GM21723 (cell line): ENCODE measurements around the gene TRIP10.
"Not testable (repeated sequence)": the region's sequence is repeated elsewhere in the genome, so short reads cannot be mapped to it uniquely, and the experiment has no call there.

Experiments used
- ATAC-seq: cut with Tn5 transposase; IDR thresholded peaks from one replicate; pipeline ENCODE4 v1.9.1; 2021; ENCODE audit warnings: mild to moderate bottlenecking, moderate library complexity; ENCODE audit not compliant: unreplicated experiment

TRIP10 gene

GRCh38 chr19:6739883-6740588 lies 556 bp downstream of the TRIP10 start:
- no peak for ATAC-seq

GRCh38 chr19:6740589-6741343 lies 1.3 kb downstream of the TRIP10 start:
- no peak for ATAC-seq

DNA sequence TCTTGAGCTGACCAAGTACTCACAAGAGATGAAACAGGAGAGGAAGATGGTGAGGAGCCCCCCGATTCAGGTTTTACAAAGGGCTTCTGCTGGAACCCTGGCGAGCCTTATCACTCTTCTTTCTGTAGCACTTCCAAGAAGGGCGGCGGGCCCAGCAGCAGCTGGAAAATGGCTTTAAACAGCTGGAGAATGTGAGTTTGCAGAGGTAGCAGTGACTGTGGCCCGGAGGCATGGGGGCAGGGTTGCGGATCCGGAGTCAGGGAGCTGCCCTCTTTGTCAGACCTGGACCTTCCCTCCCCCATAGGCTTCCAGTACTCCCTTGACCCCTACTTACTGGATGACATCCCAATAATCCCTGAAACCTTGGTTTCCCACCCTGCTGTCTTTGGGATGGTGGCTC lies 3.6 kb downstream of the TRIP10 start:
- ATAC-seq, result no peak

GRCh38 chr19:6743714-6744380 lies 4.4 kb downstream of the TRIP10 start:
- ATAC-seq, result no peak

DNA sequence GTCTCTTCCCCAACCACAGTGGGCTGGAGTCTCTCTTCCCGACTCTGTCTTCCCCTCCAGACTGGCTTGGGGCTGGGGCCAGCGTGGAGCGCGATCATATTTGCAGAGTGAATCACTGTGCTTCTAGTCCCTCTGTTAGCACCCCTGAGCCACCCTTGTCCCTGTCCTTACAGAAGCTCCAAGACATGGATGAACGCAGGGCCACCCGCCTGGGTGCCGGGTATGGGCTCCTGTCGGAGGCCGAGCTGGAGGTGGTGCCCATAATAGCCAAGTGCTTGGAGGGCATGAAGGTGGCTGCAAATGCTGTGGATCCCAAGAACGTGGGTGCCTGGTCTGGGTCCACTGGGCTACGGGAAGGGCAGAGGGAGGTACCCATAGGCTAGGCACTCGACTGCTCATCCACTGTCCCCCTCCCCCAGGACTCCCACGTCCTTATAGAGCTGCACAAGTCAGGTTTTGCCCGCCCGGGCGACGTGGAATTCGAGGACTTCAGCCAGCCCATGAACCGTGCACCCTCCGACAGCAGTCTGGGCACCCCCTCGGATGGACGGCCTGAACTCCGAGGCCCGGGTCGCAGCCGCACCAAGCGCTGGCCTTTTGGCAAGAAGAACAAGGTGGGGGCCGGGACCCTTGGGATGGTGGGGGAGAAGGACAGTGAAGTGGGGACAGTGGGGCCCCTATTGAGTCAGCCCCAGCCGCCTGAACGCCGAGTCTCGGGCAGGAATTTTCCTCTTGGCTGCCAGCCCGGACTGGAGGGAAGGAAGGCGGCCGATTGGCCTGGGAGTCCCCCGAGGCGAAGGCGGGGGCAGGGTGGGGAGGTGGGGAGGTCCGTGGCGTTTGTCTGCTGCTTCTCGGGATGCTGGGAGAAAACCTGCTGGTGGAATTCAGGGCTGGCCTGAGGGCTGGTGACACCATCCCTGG lies 5.2 kb downstream of the TRIP10 start:
- no peak for ATAC-seq

- ATAC-seq, result no peak
Measured at GRCh38 chr19:6745965-6746364, 6.5 kb downstream of the TRIP10 start.

DNA sequence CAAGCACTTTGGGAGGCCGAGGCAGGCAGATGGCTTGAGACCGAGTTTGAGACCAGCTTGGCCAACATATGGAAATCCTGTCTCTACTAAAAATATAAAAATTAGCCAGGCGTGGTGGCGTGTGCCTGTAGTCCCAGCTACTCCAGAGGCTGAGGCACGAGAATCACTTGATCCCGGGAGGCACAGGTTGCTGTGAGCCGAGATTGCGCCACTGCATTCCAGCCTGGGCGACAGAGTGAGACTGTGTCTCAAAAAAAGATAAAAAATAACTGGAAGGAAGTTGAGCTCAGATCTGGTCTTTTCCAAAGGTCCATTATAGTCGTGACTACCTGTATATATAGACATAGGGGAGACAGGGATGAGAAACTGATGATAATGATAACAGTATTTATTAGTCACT lies 9.1 kb downstream of the TRIP10 start:
- ATAC-seq, result not testable (repeated sequence)

DNA sequence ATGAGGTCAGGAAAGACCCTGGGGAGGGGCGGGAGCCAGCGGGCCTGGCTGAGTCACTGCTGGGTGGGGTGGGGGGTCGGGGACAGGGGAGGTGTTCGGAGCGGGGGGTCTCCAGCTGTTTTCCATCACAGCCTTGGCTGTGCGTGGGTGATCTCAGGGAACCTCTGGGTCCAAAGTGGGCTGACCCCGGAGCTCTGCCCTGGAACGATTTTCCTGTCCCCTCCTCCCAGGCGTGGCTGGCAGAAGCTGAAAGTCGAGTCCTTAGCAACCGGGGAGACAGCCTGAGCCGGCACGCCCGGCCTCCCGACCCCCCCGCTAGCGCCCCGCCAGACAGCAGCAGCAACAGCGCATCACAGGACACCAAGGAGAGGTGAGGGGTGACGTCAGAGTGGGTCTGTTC lies 10.6 kb downstream of the TRIP10 start:
- ATAC-seq, result no peak

DNA sequence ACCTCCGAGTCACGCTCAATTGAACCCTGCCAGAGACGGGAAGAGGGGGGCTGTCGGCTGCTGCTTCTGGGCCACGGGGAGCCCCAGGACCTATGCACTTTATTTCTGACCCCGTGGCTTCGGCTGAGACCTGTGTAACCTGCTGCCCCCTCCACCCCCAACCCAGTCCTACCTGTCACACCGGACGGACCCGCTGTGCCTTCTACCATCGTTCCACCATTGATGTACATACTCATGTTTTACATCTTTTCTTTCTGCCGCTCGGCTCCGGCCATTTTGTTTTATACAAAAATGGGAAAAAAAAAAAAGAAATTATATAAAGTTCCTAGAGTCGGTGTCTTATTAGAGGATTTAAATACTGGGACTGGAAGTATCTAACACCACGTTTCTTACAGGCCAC lies 11.7 kb downstream of the TRIP10 start:
- no peak for ATAC-seq

GRCh38 chr19:6752256-6753177 lies 13.0 kb downstream of the TRIP10 start:
- ATAC-seq, result no peak

DNA sequence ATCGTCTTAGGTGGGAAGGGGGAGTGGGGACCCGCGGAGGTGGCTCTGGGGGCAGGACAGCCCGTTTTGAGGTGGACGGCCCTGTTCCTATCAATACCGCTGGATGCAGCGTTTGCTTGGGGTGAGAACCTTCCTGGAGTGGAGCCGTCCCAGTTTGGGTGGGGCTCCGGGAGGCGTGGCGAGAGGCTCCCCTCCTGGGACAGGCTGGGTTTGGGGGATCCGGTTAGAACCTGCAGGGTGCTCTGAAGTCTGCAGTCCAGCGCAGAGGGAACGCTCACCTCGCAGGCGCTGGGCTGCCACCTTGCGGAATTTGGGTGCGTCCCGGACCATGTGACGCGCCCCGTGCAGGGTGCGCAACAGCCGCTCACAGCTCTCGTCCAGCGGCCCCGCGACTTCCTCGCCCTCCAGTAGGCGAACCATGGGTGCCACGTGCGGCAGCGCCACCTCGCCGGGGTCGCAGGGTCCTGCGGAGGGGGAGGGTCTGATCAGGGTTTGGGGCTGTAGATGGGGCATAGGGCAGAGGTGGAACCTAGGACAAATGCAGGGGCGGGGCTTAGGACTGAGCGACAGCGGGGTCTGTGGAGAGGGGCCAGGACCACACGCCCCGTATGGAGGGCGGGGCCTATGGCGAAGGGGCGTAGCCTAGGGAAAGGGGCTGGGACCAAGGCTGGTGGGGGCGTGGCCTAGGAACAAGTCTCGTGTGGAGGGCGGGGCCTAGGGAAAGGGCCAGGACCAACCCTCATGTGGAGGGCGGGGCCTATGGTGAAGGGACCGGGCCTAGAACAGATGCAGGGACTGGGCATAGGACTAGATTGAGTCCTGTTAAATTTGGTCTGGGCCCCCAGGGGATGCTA lies 13.9 kb downstream of the TRIP10 start:
- ATAC-seq, result peak; percentile 76

DNA sequence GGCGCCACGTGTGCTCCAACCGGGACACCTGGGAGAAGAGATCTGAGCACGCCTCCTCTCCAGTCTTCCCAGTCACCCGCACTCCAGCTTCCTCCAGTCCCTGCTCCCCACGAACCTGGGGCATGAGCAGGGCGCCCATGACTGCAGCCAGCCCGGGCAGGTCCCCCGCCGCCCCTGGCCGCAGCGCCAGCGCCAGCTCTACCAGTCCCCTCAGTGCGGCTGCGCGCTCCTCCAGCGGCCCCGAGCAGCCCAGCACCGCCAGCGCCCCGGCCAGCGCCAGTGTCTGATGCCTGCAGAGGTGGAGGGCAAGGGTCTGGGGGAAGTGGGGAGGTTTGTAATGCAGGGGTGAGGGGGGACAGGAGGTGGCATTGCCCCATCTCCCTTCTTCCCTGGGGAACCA lies 14.7 kb downstream of the TRIP10 start:
- ATAC-seq, result no peak

DNA sequence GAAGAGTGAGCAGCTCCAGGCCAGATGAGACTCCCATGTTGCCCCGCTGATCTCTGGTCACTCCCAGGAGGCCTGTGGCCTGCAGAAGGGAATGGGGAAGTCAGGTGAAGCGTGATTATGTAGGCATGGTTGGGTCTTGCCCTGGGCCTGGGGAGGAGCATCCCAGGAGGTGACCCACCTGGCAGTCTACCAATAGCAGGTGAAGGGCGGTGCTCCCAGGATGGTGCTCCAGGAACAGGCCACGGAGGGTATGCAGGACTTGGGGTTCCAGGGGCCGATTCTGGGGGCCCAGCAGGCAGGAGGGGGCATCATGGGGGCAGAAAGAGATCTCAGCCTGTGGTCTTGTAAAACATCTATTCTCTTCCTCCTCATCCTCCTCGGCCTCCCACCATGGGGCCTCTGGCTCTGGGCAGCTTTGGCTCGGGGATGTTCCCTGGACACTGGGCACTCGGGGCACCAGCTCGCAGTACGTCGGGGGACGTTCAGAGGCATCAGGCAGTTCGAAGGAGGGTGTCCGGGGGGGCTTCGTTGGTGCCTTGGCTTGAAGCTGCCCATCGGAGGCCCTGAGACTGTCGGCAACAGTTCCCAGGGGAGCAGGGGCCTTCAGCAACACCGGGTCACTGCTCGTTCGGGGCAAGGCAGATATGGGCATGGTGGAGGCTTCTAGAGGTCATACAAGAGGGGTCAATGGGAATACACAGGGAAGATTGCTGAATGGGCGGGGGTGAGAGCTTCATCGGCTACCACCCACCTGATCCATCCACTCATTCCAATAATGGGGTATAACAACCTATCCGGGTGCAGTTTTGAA lies 15.4 kb downstream of the TRIP10 start:
- no peak for ATAC-seq

- no peak for ATAC-seq
Measured at GRCh38 chr19:6760606-6761005, 21.1 kb downstream of the TRIP10 start.

GRCh38 chr19:6761053-6761676 lies 21.7 kb downstream of the TRIP10 start:
- no peak for ATAC-seq

- ATAC-seq, result not testable (repeated sequence)
Measured at GRCh38 chr19:6762253-6762797, 22.8 kb downstream of the TRIP10 start.

- ATAC-seq, result no peak
Measured at GRCh38 chr19:6765738-6766356, 26.4 kb downstream of the TRIP10 start.
